ENCODE measurements around the gene HOMER3. TPM values are rescaled to one million over a fixed set of nuclear protein-coding genes. Genes with fewer than 3 reads are reported as not detected.
A peak's percentile ranks its signal among the peaks of the same experiment; 100 is the strongest.

HOMER3 gene
- total and polyA plus RNA-seq, 2 of the 13 experiments (the other 11 are each of a cell fraction or from before 2014, with no cell fraction given): 21.3 to 27.3 TPM

DNA sequence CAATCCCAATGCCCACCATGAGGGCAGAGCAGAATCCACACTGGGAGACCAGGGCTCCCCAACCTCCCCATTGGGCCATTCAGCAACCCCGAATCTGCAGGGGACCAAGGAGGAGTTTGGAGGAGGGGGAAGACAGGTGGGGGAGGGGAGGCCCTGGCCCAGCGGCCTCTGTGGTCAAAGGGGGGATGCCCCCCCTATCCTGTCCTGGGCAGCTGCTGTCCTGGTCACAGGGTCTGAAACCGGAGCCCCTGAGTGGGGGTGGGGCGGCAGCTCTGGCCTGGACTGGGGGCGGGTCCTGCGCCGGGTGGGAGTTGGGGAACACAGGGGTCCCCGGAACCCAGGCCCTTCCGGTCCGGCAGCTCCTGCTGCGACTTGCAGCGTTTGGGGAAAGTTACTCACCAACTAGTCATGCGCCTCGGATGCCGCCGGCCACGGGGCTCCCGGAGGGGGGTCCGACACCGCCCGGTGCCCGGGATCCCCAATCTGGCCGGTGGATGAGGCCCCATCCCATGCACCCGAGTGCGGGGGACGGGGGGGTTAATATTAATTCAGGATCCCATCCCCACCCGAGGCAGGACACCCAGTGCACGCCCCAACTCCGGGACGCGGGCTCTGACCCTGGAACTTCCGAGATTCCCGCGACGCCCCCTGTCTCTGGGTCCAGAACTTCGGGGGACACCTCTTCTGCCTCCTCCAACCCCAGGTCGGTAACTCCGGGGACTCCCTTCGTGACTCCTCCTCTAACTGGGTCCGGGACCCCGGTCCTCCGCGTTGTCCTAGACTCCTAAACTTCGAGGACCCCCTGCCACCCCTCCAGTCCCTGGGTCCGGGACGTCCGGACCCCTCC is 872 bp downstream of the HOMER3 start (continued):
- TF ChIP-seq, protein P1, sequence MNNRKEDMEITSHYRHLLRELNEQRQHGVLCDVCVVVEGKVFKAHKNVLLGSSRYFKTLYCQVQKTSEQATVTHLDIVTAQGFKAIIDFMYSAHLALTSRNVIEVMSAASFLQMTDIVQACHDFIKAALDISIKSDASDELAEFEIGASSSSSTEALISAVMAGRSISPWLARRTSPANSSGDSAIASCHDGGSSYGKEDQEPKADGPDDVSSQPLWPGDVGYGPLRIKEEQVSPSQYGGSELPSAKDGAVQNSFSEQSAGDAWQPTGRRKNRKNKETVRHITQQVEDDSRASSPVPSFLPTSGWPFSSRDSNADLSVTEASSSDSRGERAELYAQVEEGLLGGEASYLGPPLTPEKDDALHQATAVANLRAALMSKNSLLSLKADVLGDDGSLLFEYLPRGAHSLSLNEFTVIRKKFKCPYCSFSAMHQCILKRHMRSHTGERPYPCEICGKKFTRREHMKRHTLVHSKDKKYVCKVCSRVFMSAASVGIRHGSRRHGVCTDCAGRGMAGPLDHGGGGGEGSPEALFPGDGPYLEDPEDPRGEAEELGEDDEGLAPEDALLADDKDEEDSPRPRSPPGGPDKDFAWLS (CRISPR knock-in tag; IDR thresholded peaks at IDR 0.05; ENCODE audit: borderline replicate concordance): no peak
- TF ChIP-seq ZFX (CRISPR knock-in tag; IDR thresholded peaks at IDR 0.05; ENCODE audit: low read depth): peak; percentile 32; the same call in 1 of the 2 replicates
- no peak for TF ChIP-seq CENPT (CRISPR knock-in tag; IDR thresholded peaks at IDR 0.05; ENCODE audit: low read depth)
- TF ChIP-seq ZNF512B (CRISPR knock-in tag; IDR thresholded peaks at IDR 0.05; ENCODE audit: borderline replicate concordance): no peak
- no peak for TF ChIP-seq ZNF24 (IDR thresholded peaks at IDR 0.05)
- TF ChIP-seq AHR (CRISPR knock-in tag; IDR thresholded peaks at IDR 0.05): no peak
- TF ChIP-seq, protein P2, sequence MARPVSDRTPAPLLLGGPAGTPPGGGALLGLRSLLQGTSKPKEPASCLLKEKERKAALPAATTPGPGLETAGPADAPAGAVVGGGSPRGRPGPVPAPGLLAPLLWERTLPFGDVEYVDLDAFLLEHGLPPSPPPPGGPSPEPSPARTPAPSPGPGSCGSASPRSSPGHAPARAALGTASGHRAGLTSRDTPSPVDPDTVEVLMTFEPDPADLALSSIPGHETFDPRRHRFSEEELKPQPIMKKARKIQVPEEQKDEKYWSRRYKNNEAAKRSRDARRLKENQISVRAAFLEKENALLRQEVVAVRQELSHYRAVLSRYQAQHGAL (CRISPR knock-in tag; IDR thresholded peaks at IDR 0.05; ENCODE audit: not compliant biosample characterization): no peak
- 0 out of 2 replicates have a peak, but pooled peaks have one; percentile 11 for TF ChIP-seq HDAC1 (CRISPR knock-in tag; IDR thresholded peaks at IDR 0.05)
- TF ChIP-seq CBX1 (IDR thresholded peaks at IDR 0.05; ENCODE audit: low read depth): no peak
- TF ChIP-seq MAF1 (CRISPR knock-in tag; IDR thresholded peaks at IDR 0.05; ENCODE audit: borderline replicate concordance): peak; percentile 37; the same call in 1 of the 2 replicates
- TF ChIP-seq, protein P3, sequence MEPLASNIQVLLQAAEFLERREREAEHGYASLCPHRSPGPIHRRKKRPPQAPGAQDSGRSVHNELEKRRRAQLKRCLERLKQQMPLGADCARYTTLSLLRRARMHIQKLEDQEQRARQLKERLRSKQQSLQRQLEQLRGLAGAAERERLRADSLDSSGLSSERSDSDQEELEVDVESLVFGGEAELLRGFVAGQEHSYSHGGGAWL (CRISPR knock-in tag; IDR thresholded peaks at IDR 0.05): 0 out of 2 replicates have a peak, but pooled peaks have one; percentile 0
- no peak for TF ChIP-seq ZNF7 (CRISPR knock-in tag; IDR thresholded peaks at IDR 0.05)
- TF ChIP-seq FOXM1 (CRISPR knock-in tag; IDR thresholded peaks at IDR 0.05): no peak
- no peak for TF ChIP-seq ARID3A (IDR thresholded peaks at IDR 0.05; ENCODE audit: low read depth, low read length)
- TF ChIP-seq ESRRA (CRISPR knock-in tag; IDR thresholded peaks at IDR 0.05; ENCODE audit: low read depth): no peak
- TF ChIP-seq ZNF335 (CRISPR knock-in tag; IDR thresholded peaks at IDR 0.05): no peak
- TF ChIP-seq GPN1 (CRISPR knock-in tag; IDR thresholded peaks at IDR 0.05; ENCODE audit: borderline replicate concordance): no peak
- no peak for TF ChIP-seq MAFG (CRISPR knock-in tag; IDR thresholded peaks at IDR 0.05)
- TF ChIP-seq DNMT1 (CRISPR knock-in tag; IDR thresholded peaks at IDR 0.05): no peak
- TF ChIP-seq GFI1 (CRISPR knock-in tag; IDR thresholded peaks at IDR 0.05; ENCODE audit: borderline replicate concordance): no peak
- TF ChIP-seq, protein P4, sequence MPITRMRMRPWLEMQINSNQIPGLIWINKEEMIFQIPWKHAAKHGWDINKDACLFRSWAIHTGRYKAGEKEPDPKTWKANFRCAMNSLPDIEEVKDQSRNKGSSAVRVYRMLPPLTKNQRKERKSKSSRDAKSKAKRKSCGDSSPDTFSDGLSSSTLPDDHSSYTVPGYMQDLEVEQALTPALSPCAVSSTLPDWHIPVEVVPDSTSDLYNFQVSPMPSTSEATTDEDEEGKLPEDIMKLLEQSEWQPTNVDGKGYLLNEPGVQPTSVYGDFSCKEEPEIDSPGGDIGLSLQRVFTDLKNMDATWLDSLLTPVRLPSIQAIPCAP (CRISPR knock-in tag; IDR thresholded peaks at IDR 0.05; ENCODE audit: low read depth): peak; percentile 22; the same call in 1 of the 2 replicates
